ENCODE results near the gene CFAP45.
A peak's percentile ranks its signal among the peaks of the same experiment; 100 is the strongest.

The CFAP45 gene

GRCh38 chr1:159831412-159832141, 68.4 kb downstream of the CFAP45 start:
- DNase-seq (ENCODE audit: low read depth) = no peak
- no peak for TF ChIP-seq CTCF (IDR thresholded peaks at IDR 0.05; ENCODE audit: insufficient read depth, low read depth, low read length, missing control alignments)
- no peak overlapping the region for H3K4me3 ChIP-seq (ENCODE audit: low read depth, low read length)

- no peak for TF ChIP-seq CTCF (IDR thresholded peaks at IDR 0.05; ENCODE audit: insufficient read depth, low read depth, low read length, missing control alignments)
- DNase-seq (ENCODE audit: low read depth) = no peak
- H3K4me3 ChIP-seq (ENCODE audit: low read depth, low read length) = no peak overlapping the region
Observed at GRCh38 chr1:159830722-159831121, 69.2 kb downstream of the CFAP45 start.

GRCh38 chr1:159829822-159830465, 70.0 kb downstream of the CFAP45 start:
- H3K4me3 ChIP-seq (ENCODE audit: low read depth, low read length) = no peak overlapping the region
- no peak for DNase-seq (ENCODE audit: low read depth)
- TF ChIP-seq CTCF (IDR thresholded peaks at IDR 0.05; ENCODE audit: insufficient read depth, low read depth, low read length, missing control alignments) = no peak

GRCh38 chr1:159829273-159829634, 70.7 kb downstream of the CFAP45 start:
- H3K4me3 ChIP-seq (ENCODE audit: low read depth, low read length) = no peak overlapping the region
- DNase-seq (ENCODE audit: low read depth) = peak; percentile 72
- peak; percentile 50 for TF ChIP-seq CTCF (IDR thresholded peaks at IDR 0.05; ENCODE audit: insufficient read depth, low read depth, low read length, missing control alignments)

- no peak for TF ChIP-seq CTCF (IDR thresholded peaks at IDR 0.05; ENCODE audit: insufficient read depth, low read depth, low read length, missing control alignments)
- H3K4me3 ChIP-seq (ENCODE audit: low read depth, low read length) = no peak overlapping the region
- peak; percentile 21 for DNase-seq (ENCODE audit: low read depth)
Observed at GRCh38 chr1:159828581-159829272, 71.2 kb downstream of the CFAP45 start.

GRCh38 chr1:159828176-159828575, 71.8 kb downstream of the CFAP45 start:
- DNase-seq (ENCODE audit: low read depth) = no peak
- no peak for TF ChIP-seq CTCF (IDR thresholded peaks at IDR 0.05; ENCODE audit: insufficient read depth, low read depth, low read length, missing control alignments)

More at GRCh38 chr1:159828176-159828575, 71.8 kb downstream of the CFAP45 start:
- H3K4me3 ChIP-seq (ENCODE audit: low read depth, low read length) = no peak overlapping the region

Data from GM12865 (cell line).